Measurements from ENCODE around the gene MARS1. TPM values are rescaled to one million over a fixed set of nuclear protein-coding genes. Genes with fewer than 3 reads are reported as not detected.
"Not testable (repeated sequence)": the region's sequence is repeated elsewhere in the genome, so short reads cannot be mapped to it uniquely, and the experiment has no call there.

MARS1 gene
- total RNA-seq, 3 donors from 2014 or later (not counting 1 experiment from before 2014, with no cell fraction given), result 200 to 237 (median 218) TPM

GRCh38 chr12:57491393-57492280 lies 3.8 kb downstream of the MARS1 start:
- Mint-ChIP-seq H3K4me3 (peak overlapping the region; percentile 1), H3K27ac (peak overlapping the region; percentile 6 to 47), H3K9me3 (no peaks in the 10 kb centered on the region), H3K36me3 (peaks cover 11% of the 10 kb centered on the region), H3K4me1 (peaks cover 23 to 29% of the 10 kb centered on the region in 2 donors), H3K27me3 (ENCODE audit: low read depth in 2 of 2) (no peaks in the 10 kb centered on the region)
- TF ChIP-seq CTCF (IDR thresholded peaks at IDR 0.05), result no peak
- H3K4me3 ChIP-seq (ENCODE audit: low read length), result no peak overlapping the region
- intact Hi-C loops (cut with micrococcal nuclease), result no loop called here
- H3K36me3 ChIP-seq (ENCODE audit: control insufficient read depth, insufficient read depth, low read length), result peaks cover 37% of the 10 kb centered on the region
- H3K27me3 ChIP-seq (ENCODE audit: control insufficient read depth, insufficient read depth, low read length), result no peaks in the 10 kb centered on the region
- WGBS (ENCODE audit: insufficient coverage), result 96% methylated on average over 14 of the region's 15 CpGs
- no peak overlapping the region for H3K27ac ChIP-seq (ENCODE audit: low read length)
- H3K4me1 ChIP-seq (ENCODE audit: control insufficient read depth, insufficient read depth, low read length), result peaks cover 20% of the 10 kb centered on the region
- DNase-seq (peak in 1 of 2 donors; percentile 34), ATAC-seq (peak in 1 of 3 donors; percentile 13)
- H3K9me3 ChIP-seq (ENCODE audit: control insufficient read depth, insufficient read depth, low read length), result no peaks in the 10 kb centered on the region

- WGBS (ENCODE audit: insufficient coverage), result 94% methylated on average over 40 of the region's 48 CpGs
- ATAC-seq; H3K9me3 ChIP-seq (ENCODE audit: control insufficient read depth, insufficient read depth, low read length); H3K4me3 Mint-ChIP-seq; H3K4me3 ChIP-seq (ENCODE audit: low read length); H3K27me3 ChIP-seq (ENCODE audit: control insufficient read depth, insufficient read depth, low read length); H3K27me3 Mint-ChIP-seq (ENCODE audit: low read depth in 2 of 2); H3K27ac ChIP-seq (ENCODE audit: low read length); DNase-seq; H3K27ac Mint-ChIP-seq; intact Hi-C loops (cut with micrococcal nuclease); H3K4me1 ChIP-seq (ENCODE audit: control insufficient read depth, insufficient read depth, low read length); H3K9me3 Mint-ChIP-seq: not testable (repeated sequence)
- Mint-ChIP-seq H3K4me1 (peaks cover 4 to 12% of the 10 kb centered on the region in 2 donors), H3K36me3 (peaks cover 11% of the 10 kb centered on the region)
- peaks cover 44% of the 10 kb centered on the region for H3K36me3 ChIP-seq (ENCODE audit: control insufficient read depth, insufficient read depth, low read length)
Observed at GRCh38 chr12:57495051-57495701, 7.3 kb downstream of the MARS1 start.

DNA sequence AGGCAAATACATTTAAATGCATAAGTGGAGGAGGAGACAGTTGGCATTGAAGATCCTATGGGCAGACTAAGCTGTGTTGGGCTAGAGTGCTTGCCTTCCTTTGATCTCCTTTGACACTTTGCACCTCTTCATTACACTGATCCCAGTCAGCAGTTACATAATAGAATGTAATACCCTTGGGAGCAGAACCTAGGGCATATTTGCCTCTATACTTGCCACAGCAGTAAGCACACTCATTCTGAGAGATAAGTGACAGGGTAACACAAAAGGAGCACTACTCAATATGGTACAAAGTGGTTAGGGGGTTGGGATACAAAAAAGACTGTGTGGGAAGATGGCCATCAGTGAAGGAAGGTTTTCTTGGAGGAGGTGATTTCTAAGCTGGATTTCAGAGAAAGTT lies 9.0 kb downstream of the MARS1 start:
- TF ChIP-seq CTCF (IDR thresholded peaks at IDR 0.05), result no peak
- Histone ChIP-seq H3K9me3 (ENCODE audit: control insufficient read depth, insufficient read depth, low read length) (no peaks in the 10 kb centered on the region), H3K27me3 (ENCODE audit: control insufficient read depth, insufficient read depth, low read length) (no peaks in the 10 kb centered on the region), H3K4me3 (ENCODE audit: low read length) (no peak overlapping the region), H3K27ac (ENCODE audit: low read length) (no peak overlapping the region), H3K36me3 (ENCODE audit: control insufficient read depth, insufficient read depth, low read length) (peaks cover 43% of the 10 kb centered on the region), H3K4me1 (ENCODE audit: control insufficient read depth, insufficient read depth, low read length) (no peaks in the 10 kb centered on the region)
- no peaks in the 10 kb centered on the region for H3K27me3 Mint-ChIP-seq (ENCODE audit: low read depth in 2 of 2)
- DNase-seq (no peak), ATAC-seq (no peak)
- H3K4me3 Mint-ChIP-seq, result no peak overlapping the region
- peaks cover 13% of the 10 kb centered on the region for H3K36me3 Mint-ChIP-seq
- H3K4me1 Mint-ChIP-seq, result peaks cover 4 to 7% of the 10 kb centered on the region in 2 donors
- peak overlapping the region in 1 of 2 donors; percentile 3 for H3K27ac Mint-ChIP-seq
- no peaks in the 10 kb centered on the region for H3K9me3 Mint-ChIP-seq
- intact Hi-C loops (cut with micrococcal nuclease), result no loop called here
